CD4-positive, alpha-beta T cell (primary cell): ENCODE measurements around the gene PPP2R5D. TPM values are rescaled to one million over a fixed set of nuclear protein-coding genes. Genes with fewer than 3 reads are reported as not detected.

ENCODE experiments used
- ATAC-seq: fragments of 200-7000 bp; cut with Tn5 transposase; one replicate; pipeline ENCODE4 v1.10.0; 2022; ENCODE audit warnings: mild to moderate bottlenecking; ENCODE audit not compliant: poor library complexity
- CTCF ChIA-PET: fragments of 350-600 bp; sonication (Branson Sonifier 250); formaldehyde crosslinking; loops from one replicate; lab custom pipeline; 2021; ENCODE audit warnings: antibody characterized with exemption, inconsistent platforms; lab: Charles Lee
- POLR2A ChIA-PET: fragments of 350-600 bp; sonication (Branson Sonifier 250); formaldehyde crosslinking; loops from one replicate; lab custom pipeline; 2021; ENCODE audit warnings: antibody characterized with exemption, inconsistent platforms; lab: Charles Lee
- DNase-seq, 14 experiments: peaks; one replicate each; pipeline ENCODE4 v3.0.0-alpha.2; 2013 to 2020; ENCODE audit warnings: mixed read lengths in 2 of 14
- H3K27ac ChIP-seq, 2 donors: one replicate each; pipeline versions ENCODE4 v1.5.1 to v1.7.0; 2013; ENCODE audit warnings: low read length in 2 of 2, low read depth in 1 of 2, mild to moderate bottlenecking in 1 of 2
- H3K27me3 ChIP-seq, 2 experiments: 1 replicate in 1 of 2; 2 replicates in 1 of 2; pipeline versions ENCODE4 v1.6.1 to v1.7.0; 2013; ENCODE audit warnings: low read length in 2 of 2, control low read depth in 1 of 2, mild to moderate bottlenecking in 1 of 2, moderate library complexity in 1 of 2; ENCODE audit not compliant: insufficient read depth in 2 of 2, control insufficient read depth in 1 of 2
- H3K36me3 ChIP-seq: one replicate; pipeline ENCODE4 v1.6.1; 2013; ENCODE audit warnings: low read length, control low read depth; ENCODE audit not compliant: insufficient read depth
- H3K4me1 ChIP-seq: one replicate; pipeline ENCODE4 v1.6.1; 2013; ENCODE audit warnings: low read length, control low read depth; ENCODE audit not compliant: insufficient read depth
- H3K4me3 ChIP-seq: one replicate; pipeline ENCODE4 v1.5.1; 2013; ENCODE audit warnings: mild to moderate bottlenecking, low read length, moderate library complexity
- H3K9me3 ChIP-seq, 2 experiments: 1 replicate in 1 of 2; 2 replicates in 1 of 2; pipeline versions ENCODE4 v1.6.1 to v1.7.0; 2013; ENCODE audit warnings: low read length in 2 of 2, mild to moderate bottlenecking in 2 of 2, control low read depth in 1 of 2, moderate library complexity in 1 of 2; ENCODE audit not compliant: control insufficient read depth in 1 of 2, insufficient read depth in 1 of 2
- H3K27ac Mint-ChIP-seq: one replicate; pipeline ENCODE4 v1.8.0; 2020; ENCODE audit warnings: mixed read lengths
- H3K27me3 Mint-ChIP-seq: one replicate; pipeline ENCODE4 v1.8.0; 2021; ENCODE audit warnings: mixed read lengths
- H3K36me3 Mint-ChIP-seq: one replicate; pipeline ENCODE4 v1.8.0; 2021; ENCODE audit warnings: low read depth, mixed read lengths
- H3K4me1 Mint-ChIP-seq: one replicate; pipeline ENCODE4 v1.8.0; 2021; ENCODE audit warnings: low read depth, mixed read lengths
- H3K4me3 Mint-ChIP-seq: one replicate; pipeline ENCODE4 v1.8.0; 2020; ENCODE audit warnings: mild to moderate bottlenecking, mixed read lengths
- H3K9me3 Mint-ChIP-seq: one replicate; pipeline ENCODE4 v1.8.0; 2020; ENCODE audit warnings: mixed read lengths
- CTCF ChIP-seq: fragments of 200-600 bp; IDR thresholded peaks from one replicate; pipeline ENCODE4 v1.8.0; 2022; ENCODE audit warnings: antibody characterized with exemption, mild to moderate bottlenecking
- intact Hi-C, 2 experiments: fragments of 100-400 bp; cut with DNase I in 1 of 2; cut with micrococcal nuclease in 1 of 2; formaldehyde crosslinking; loops; one replicate each; pipeline versions ENCODE4 v1.15.1 to v1.9.0; 2023 to 2025; cut with DNase I, micrococcal nuclease
- total RNA-seq, 174 experiments: library from RNA in 2 of 174; stranded (reverse) in 2 of 174; gene quantifications; one replicate each; pipeline ENCODE4 v1.2.3 and lab custom pipeline; 2021 to 2026

The PPP2R5D gene
- total RNA-seq, 2 experiments from 2014 or later: 15.3 to 17.5 TPM

- H3K36me3 ChIP-seq: peaks cover 45% of the 10 kb centered on the region
- no peaks in the 10 kb centered on the region for H3K27me3 Mint-ChIP-seq
These were observed 52.8 kb downstream of the PPP2R5D start for GRCh38 chr6:43037197-43037596.

GRCh38 chr6:43037706-43038105, 53.3 kb downstream of the PPP2R5D start:
- H3K4me3 ChIP-seq: no peak overlapping the region
- Mint-ChIP-seq H3K27me3 (no peaks in the 10 kb centered on the region), H3K36me3 (peaks cover 64% of the 10 kb centered on the region), H3K9me3 (no peaks in the 10 kb centered on the region), H3K4me3 (no peak overlapping the region), H3K27ac (no peak overlapping the region), H3K4me1 (no peaks in the 10 kb centered on the region)
- no peak overlapping the region for H3K27ac ChIP-seq
- intact Hi-C loops: no loop called here
- CTCF ChIA-PET: no interaction called here
- peaks cover 46% of the 10 kb centered on the region for H3K36me3 ChIP-seq
- no peak for ATAC-seq
- DNase-seq: no peak
- no peaks in the 10 kb centered on the region for H3K9me3 ChIP-seq
- POLR2A ChIA-PET: no interaction called here
- TF ChIP-seq CTCF: no peak
- no peaks in the 10 kb centered on the region for H3K27me3 ChIP-seq
- no peaks in the 10 kb centered on the region for H3K4me1 ChIP-seq

More at GRCh38 chr6:43037197-43037596, 52.8 kb downstream of the PPP2R5D start:
- no peak overlapping the region for H3K4me3 ChIP-seq
- DNase-seq (no peak), ATAC-seq (no peak)
- no peaks in the 10 kb centered on the region for H3K27me3 ChIP-seq
- no peaks in the 10 kb centered on the region for H3K4me1 ChIP-seq
- H3K4me3 Mint-ChIP-seq: no peak overlapping the region
- H3K4me1 Mint-ChIP-seq: no peaks in the 10 kb centered on the region
- H3K9me3 Mint-ChIP-seq: no peaks in the 10 kb centered on the region
- no peak overlapping the region for H3K27ac Mint-ChIP-seq
- no peak overlapping the region for H3K27ac ChIP-seq
- no peaks in the 10 kb centered on the region for H3K9me3 ChIP-seq
- peaks cover 59% of the 10 kb centered on the region for H3K36me3 Mint-ChIP-seq
- intact Hi-C loops: no loop called here
- ChIA-PET CTCF (no interaction called here), POLR2A (interaction anchor here (2.7 kb wide), 1 partner anchor 17 kb away, joined by 7 read pairs; the partner anchor contains the start of gene CUL7)
- no peak for TF ChIP-seq CTCF

- H3K4me1 ChIP-seq: no peaks in the 10 kb centered on the region
- H3K36me3 ChIP-seq: peaks cover 50% of the 10 kb centered on the region
- POLR2A ChIA-PET: no interaction called here
- H3K9me3 ChIP-seq: no peaks in the 10 kb centered on the region
- no peaks in the 10 kb centered on the region for H3K9me3 Mint-ChIP-seq
- H3K36me3 Mint-ChIP-seq: peaks cover 60% of the 10 kb centered on the region
- H3K4me1 Mint-ChIP-seq: no peaks in the 10 kb centered on the region
- no peaks in the 10 kb centered on the region for H3K27me3 Mint-ChIP-seq
- DNase-seq (no peak), ATAC-seq (no peak)
- no peak overlapping the region for H3K27ac ChIP-seq
- H3K27me3 ChIP-seq: no peaks in the 10 kb centered on the region
- CTCF ChIA-PET: no interaction called here
- TF ChIP-seq CTCF: no peak
- no peak overlapping the region for H3K4me3 ChIP-seq
- intact Hi-C loops: no loop called here
- H3K27ac Mint-ChIP-seq: no peak overlapping the region
- H3K4me3 Mint-ChIP-seq: no peak overlapping the region
These were observed 54.4 kb downstream of the PPP2R5D start for GRCh38 chr6:43038727-43039126.
